ENCODE results near the gene SYNPO2. TPM values are rescaled to one million over a fixed set of nuclear protein-coding genes. Genes with fewer than 3 reads are reported as not detected.

SYNPO2 gene
- total RNA-seq, 1 experiment from 2014 or later: 0.26 TPM

GRCh38 chr4:119025420-119025819, 136.8 kb downstream of the SYNPO2 start:
- no peaks in the 10 kb centered on the region for H3K9me3 ChIP-seq (ENCODE audit: low read depth, low read length, poor library complexity, severe bottlenecking)
- no peak for TF ChIP-seq CTCF (conservative IDR thresholded peaks at IDR 0.05; ENCODE audit: low read depth, low read length)
- TF ChIP-seq EZH2 (IDR thresholded peaks at IDR 0.05; ENCODE audit: borderline replicate concordance, low read depth, low read length, poor library complexity, severe bottlenecking): no peak
- intact Hi-C loops (cut with micrococcal nuclease; ENCODE audit: unreplicated experiment): no loop called here
- ChIA-PET CTCF (interaction anchor here (1.1 kb wide), 1 partner anchor 44 kb away, joined by 3 read pairs; no protein-coding TSS in a partner anchor), POLR2A (ENCODE audit: low non-redundant PET) (no interaction called here)
- BruUV-seq (replicated peaks): no TSS peak
- H3K36me3 ChIP-seq (ENCODE audit: insufficient read depth, low read length, poor library complexity, severe bottlenecking): no peaks in the 10 kb centered on the region
- DNase-seq (ENCODE audit: low spot score): peak; percentile 48
- no peaks in the 10 kb centered on the region for H3K27me3 ChIP-seq (replicated peaks; ENCODE audit: insufficient read depth, low read depth, low read length, poor library complexity)
- H3K4me3 ChIP-seq (ENCODE audit: low read depth, low read length, poor library complexity, severe bottlenecking): peak overlapping the region; percentile 2
- H3K4me1 ChIP-seq (ENCODE audit: insufficient read depth, low read length, poor library complexity, severe bottlenecking): peaks cover 23% of the 10 kb centered on the region
- H3K27ac ChIP-seq (ENCODE audit: low read depth, low read length, poor library complexity, severe bottlenecking): peak overlapping the region; percentile 32

GRCh38 chr4:119025916-119026661, 137.4 kb downstream of the SYNPO2 start:
- TF ChIP-seq CTCF (conservative IDR thresholded peaks at IDR 0.05; ENCODE audit: low read depth, low read length) (no peak), EZH2 (IDR thresholded peaks at IDR 0.05; ENCODE audit: borderline replicate concordance, low read depth, low read length, poor library complexity, severe bottlenecking) (no peak)
- DNase-seq (ENCODE audit: low spot score): peak; percentile 60
- peak overlapping the region; percentile 32 for H3K27ac ChIP-seq (ENCODE audit: low read depth, low read length, poor library complexity, severe bottlenecking)

DNA sequence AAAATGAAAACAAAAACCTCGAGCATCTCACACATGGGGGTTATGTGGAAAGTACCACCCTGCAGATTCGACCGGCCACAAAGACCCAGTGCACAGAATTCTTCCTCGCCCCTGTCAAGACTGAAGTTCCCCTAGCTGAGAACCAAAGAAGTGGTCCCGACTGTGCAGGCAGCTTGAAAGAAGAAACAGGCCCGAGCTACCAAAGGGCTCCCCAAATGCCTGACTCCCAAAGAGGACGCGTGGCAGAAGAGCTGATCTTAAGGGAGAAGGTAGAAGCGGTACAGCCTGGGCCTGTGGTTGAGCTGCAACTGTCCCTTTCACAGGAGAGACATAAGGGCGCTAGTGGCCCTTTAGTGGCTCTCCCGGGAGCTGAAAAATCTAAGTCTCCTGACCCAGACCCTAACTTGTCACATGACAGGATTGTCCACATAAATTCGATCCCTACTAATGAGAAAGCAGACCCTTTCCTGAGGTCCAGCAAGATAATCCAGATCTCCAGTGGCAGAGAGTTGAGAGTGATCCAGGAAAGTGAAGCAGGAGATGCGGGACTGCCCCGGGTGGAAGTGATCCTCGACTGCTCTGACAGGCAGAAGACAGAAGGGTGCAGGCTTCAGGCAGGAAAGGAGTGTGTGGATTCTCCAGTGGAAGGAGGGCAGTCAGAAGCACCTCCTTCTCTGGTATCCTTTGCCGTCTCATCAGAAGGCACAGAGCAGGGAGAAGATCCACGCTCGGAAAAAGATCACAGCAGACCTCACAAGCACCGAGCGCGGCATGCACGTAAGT, 138.2 kb downstream of the SYNPO2 start:
- BruUV-seq (replicated peaks): no TSS peak
- intact Hi-C loops (cut with micrococcal nuclease; ENCODE audit: unreplicated experiment): no loop called here
- Histone ChIP-seq H3K4me3 (ENCODE audit: low read depth, low read length, poor library complexity, severe bottlenecking) (no peak overlapping the region), H3K9me3 (ENCODE audit: low read depth, low read length, poor library complexity, severe bottlenecking) (no peaks in the 10 kb centered on the region), H3K36me3 (ENCODE audit: insufficient read depth, low read length, poor library complexity, severe bottlenecking) (no peaks in the 10 kb centered on the region), H3K27ac (ENCODE audit: low read depth, low read length, poor library complexity, severe bottlenecking) (no peak overlapping the region), H3K4me1 (ENCODE audit: insufficient read depth, low read length, poor library complexity, severe bottlenecking) (peaks cover 23% of the 10 kb centered on the region), H3K27me3 (replicated peaks; ENCODE audit: insufficient read depth, low read depth, low read length, poor library complexity) (no peaks in the 10 kb centered on the region)
- POLR2A ChIA-PET (ENCODE audit: low non-redundant PET): no interaction called here
- DNase-seq (ENCODE audit: low spot score): no peak
- TF ChIP-seq CTCF (conservative IDR thresholded peaks at IDR 0.05; ENCODE audit: low read depth, low read length) (no peak), EZH2 (IDR thresholded peaks at IDR 0.05; ENCODE audit: borderline replicate concordance, low read depth, low read length, poor library complexity, severe bottlenecking) (no peak)
- CTCF ChIA-PET: no interaction called here

More at GRCh38 chr4:119025916-119026661, 137.4 kb downstream of the SYNPO2 start:
- Histone ChIP-seq H3K36me3 (ENCODE audit: insufficient read depth, low read length, poor library complexity, severe bottlenecking) (no peaks in the 10 kb centered on the region), H3K4me3 (ENCODE audit: low read depth, low read length, poor library complexity, severe bottlenecking) (peak overlapping the region; percentile 2), H3K9me3 (ENCODE audit: low read depth, low read length, poor library complexity, severe bottlenecking) (no peaks in the 10 kb centered on the region), H3K27me3 (replicated peaks; ENCODE audit: insufficient read depth, low read depth, low read length, poor library complexity) (no peaks in the 10 kb centered on the region), H3K4me1 (ENCODE audit: insufficient read depth, low read length, poor library complexity, severe bottlenecking) (peaks cover 23% of the 10 kb centered on the region)
- ChIA-PET POLR2A (ENCODE audit: low non-redundant PET) (no interaction called here), CTCF (interaction anchor here (1.1 kb wide), 1 partner anchor 45 kb away, joined by 3 read pairs; no protein-coding TSS in a partner anchor)
- BruUV-seq (replicated peaks): no TSS peak
- intact Hi-C loops (cut with micrococcal nuclease; ENCODE audit: unreplicated experiment): no loop called here

All from A673 (cell line).